Stimulated activated CD4-positive, alpha-beta T cell treated with anti-CD3 and anti-CD28 coated beads, Interleukin-1b, Interleukin-23, amount 100 ng/mL, for 48 hours (primary cell): ENCODE results near the gene UGDH.
"Not testable (repeated sequence)": the region's sequence is repeated elsewhere in the genome, so short reads cannot be mapped to it uniquely, and the experiment has no call there.

Experiments used
- DNase-seq: peaks from one replicate; pipeline ENCODE4 v3.0.0-alpha.2; 2020

Gene UGDH

GRCh38 chr4:39490322-39490721, 36.9 kb downstream of the UGDH start:
- no peak for DNase-seq

DNA sequence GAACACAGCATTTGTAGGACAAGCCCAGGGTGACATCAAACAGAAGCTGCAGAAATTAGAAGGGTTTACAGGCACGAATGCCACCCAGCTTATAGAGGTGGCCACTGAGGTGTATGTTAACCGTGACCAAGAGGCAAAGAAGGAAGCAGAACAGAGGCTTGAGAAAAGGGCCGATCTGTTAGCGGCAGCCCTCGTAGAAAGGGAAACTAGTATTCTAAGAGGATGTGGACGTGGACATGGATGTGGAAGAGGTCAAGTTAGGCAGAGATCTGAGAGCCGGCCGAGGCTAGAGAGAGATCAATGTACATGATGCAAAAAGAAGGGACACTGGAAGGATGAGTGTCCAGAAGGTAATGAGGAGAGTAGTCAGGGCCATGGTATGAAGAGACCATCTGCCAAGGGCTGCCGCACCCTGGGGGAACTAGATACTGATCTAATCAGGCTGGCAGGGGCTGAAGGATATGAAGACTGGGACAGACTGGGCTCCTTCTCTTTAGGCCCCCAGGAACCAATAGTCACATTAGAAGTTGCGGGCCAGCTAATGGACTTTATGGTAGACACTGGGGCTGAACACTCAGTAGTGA, 40.9 kb downstream of the UGDH start:
- DNase-seq: no peak

GRCh38 chr4:39484582-39485272, 42.5 kb downstream of the UGDH start:
- DNase-seq: no peak

DNA sequence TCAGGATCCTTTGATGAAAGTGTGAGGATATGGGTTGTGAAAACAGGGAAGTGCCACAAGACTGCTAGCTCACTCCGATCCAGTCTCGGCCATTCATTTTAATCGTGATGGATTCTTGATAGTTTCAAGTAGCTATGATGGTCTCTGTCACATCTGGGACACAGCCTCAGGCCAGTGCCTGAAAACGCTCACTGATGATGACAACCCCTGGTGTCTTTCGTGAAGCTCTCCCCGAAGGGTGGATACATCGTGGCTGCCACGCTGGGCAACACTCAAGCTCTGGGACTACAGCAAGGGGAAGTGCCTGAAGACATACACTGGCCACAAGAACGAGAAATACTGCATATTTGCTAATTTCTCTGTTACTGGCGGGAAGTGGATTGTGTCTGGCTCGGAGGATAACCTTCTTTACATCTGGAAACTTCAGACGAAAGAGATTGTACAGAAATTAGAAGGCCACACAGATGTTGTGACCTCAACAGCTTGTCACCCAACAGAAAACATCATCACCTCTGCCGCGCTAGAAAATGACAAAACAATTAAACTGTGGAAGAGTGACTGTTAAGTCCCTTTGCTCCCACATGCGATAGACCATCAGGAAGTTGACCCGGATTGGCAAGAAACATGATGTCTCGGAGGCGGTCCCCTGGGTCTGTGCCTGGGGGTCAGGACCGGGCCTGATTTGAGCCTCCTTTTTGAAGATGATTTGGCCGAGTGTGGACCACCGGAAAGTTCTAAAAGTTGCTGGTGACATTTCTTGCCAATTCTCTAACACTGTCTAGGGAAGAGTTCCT, 46.1 kb downstream of the UGDH start:
- no peak for DNase-seq

GRCh38 chr4:39480251-39480650, 47.0 kb downstream of the UGDH start:
- no peak for DNase-seq

DNA sequence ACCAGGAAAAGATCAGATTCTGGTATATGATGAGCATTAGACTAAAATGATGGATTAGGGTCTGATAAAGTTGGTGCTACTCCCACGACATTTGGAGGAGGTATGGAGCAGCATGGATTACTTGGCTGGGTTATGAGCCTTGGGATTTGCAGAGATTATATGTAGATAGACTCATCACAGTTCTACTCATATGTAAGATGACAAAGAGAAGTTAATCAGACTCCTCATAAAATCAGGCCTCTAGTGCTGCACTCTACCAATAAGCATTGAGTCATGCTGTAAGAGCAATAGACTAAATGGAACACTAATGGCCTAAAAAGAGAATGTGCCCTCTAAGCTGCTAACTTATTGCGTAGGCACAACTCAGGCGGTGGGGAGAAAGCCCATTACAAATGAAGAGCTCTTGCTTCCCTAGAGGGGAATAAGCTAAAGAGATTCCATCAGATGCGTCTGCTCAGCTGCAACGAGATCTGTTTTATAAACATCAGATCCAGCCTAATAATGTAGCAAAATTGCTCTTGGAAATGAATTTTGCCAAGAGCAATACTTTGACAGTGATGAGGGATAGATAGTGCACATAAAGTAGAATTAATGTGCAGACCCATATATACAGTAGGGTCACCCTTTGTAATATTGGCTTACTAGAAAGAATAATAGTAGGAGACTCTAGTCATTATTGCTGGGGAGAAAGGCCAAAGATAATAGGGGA, 50.9 kb downstream of the UGDH start:
- DNase-seq: no peak

DNA sequence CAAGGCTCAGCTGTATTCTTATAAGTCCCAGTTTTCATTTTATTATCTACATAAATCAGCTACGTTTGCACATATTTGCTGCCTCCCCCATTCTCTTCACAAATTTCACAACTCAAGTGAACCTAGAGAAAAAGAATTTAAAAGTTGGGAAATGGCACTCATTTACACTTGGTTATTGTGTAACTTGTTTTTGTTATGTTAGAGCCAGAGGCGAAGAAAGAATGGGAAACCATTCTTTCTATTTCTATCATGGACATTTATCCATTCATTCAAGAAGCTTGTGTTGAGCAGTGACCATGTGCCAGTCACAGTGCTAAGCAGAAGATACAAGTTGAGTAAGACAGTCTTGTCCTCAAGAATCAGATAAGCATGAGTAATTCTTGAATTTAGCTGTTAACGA, 54.8 kb downstream of the UGDH start:
- DNase-seq: no peak

- DNase-seq: no peak
Measured at GRCh38 chr4:39470402-39470801, 56.8 kb downstream of the UGDH start.

- DNase-seq: no peak
Measured at GRCh38 chr4:39469429-39470077, 57.7 kb downstream of the UGDH start.

GRCh38 chr4:39467464-39467863, 59.8 kb downstream of the UGDH start:
- DNase-seq: no peak

- no peak for DNase-seq
Measured at GRCh38 chr4:39466747-39467146, 60.5 kb downstream of the UGDH start.

DNA sequence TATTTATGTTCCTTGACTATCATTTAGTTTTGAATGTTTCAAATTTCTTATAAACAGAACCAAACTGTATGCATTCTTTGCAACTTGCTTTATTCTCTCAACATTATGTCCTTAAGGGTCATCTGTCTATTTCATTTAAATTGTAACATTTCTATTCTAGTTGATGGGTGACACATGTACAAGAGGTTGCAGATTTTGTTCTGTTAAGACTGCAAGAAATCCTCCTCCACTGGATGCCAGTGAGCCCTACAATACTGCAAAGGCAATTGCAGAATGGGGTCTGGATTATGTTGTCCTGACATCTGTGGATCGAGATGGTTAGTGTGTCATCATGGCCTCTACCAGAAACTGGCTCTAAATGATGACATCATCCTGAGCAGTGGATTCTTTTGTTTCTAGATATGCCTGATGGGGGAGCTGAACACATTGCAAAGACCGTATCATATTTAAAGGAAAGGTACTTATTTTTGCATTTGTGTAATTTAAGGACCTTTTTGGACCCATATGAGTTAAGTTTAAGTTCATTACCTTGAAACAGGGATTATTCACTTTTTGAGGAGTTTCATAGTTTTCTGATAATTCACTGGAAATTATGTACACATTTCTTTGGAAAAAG, 62.2 kb downstream of the UGDH start:
- no peak for DNase-seq

DNA sequence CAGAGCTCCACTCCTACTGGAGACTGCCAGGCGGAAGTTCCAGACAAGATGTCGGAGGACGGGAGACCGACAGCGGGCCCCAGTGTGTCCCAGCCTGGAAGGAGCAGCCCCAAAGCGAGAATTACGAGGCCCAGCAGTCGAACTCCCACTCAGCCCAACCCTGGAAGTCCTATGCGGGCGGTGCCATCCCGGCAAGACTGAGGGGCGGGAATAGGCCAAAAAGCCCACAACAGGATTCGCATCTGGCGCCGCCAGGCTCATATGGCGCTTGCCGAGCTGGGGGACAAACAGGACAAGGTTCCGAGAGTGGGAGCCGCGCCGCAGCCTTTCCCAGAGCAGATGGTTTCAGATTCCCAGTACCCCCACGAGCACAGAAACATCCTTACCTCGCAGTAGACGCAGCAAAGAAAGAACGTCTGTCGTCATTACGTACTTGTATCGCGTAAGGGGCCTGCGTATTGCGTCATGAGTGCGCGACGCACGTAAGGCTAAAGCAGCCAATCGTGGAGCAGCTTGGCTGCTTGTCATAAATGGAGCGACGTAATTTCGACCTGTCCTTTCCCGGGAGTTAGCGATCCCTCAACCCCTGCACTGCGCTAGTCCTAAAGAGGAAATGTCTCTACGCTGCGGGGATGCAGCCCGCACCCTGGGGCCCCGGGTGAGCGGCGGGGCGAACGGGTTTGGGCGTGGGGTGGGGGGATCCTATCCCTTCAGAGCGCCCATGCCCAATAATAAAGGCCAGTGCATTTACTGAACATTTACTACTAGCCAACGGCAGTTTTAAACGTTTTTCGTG, 68.5 kb downstream of the UGDH start, which contains the start of the genes LIAS and RPL9:
Gene LIAS, plus strand, starts transcription at position 552 of the 796 bp plus-strand sequence. Its CDS starts 62 bp downstream, at position 614.
Gene RPL9, minus strand, starts transcription at position 418 of the 796 bp plus-strand sequence. CDS start 483 bp downstream, outside the sequence.
- peak; percentile 95 for DNase-seq

DNA sequence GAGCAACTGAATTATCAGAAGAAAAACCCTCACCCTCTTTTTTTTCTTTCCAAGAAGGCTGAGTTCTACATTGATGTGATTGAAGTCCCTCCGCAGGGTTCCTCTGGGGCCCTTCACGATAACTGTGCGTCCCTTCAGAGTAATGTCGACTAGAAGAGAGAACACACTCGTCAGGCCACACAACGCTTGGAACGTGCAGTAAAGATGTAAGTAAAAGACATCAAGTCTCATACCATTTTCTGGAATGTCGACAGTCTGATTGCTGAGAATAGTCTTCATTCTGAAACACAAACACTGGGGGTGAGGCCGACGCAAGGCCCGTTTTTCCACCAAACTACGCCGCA, 69.1 kb downstream of the UGDH start:
- not testable (repeated sequence) for DNase-seq

DNA sequence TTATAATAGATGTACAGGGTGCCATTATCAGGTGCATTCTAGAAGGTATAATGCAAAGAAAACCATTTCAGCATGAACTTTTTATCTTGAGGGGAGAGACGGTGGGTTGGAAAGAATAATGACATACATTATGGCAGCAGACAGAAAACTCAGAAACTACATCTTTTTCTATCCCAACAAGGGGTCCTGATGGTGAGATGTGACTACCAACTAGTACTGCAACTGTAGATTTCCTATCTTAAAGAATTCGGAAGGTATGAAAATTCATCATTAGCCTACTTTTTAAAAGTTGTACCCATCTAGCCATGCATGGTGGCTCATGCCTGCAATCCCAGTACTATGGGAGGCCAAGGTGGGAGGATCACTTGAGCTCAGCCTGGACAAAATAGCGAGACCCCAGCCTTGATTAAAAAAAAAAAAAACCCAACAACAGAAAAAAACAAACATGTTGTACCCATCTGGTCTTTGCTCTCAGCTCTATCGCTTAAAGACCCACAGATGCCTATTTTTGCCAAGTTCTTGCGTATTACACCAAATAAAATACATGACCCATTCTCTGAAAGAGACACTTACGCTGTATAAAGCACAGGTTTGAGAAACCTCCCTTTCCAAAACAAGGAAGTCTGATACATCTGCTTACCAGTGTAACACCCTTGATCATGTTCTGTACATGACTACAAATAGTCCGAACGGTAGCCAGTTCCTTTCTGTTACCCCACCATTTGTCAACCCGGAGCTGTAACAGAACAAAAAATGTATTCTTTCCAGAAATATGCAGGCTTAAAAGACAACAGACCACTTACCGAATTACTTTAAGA, 70.1 kb downstream of the UGDH start:
- DNase-seq: no peak

GRCh38 chr4:39455486-39455885, 71.8 kb downstream of the UGDH start:
- DNase-seq: no peak

GRCh38 chr4:39453738-39454137, 73.5 kb downstream of the UGDH start:
- DNase-seq: no peak

DNA sequence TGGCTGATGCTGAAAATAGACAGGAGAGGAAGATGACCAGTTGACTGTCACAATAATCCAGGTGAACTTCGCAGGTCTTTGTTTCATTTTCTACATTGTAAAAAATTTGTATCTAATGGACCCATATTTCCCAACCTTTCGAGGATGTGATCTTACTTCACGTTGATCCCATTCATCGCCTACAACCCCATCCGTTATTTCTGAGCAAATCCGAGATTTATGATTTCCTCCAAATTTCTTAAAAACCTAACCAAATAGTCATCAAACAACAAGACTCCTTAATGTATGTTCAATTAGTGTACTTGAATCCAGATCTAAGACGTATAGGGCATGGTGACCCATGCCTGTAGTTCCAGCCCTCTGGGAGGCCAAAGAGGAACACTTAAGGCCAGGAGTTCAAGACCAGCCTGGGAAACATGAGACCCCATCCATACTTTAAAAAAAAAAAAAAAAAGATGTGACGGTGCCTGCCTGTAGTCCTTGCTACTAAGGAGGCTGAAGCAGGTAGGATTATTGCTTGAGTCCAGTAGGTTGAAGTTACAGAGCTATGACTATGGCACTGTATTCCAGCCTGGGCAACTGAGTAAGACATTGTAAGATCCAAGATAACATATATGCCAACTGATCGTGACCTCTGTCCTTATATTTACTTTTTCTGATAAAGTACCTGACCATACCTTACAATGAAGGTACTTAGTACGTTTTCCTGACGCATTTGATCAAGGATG, 74.2 kb downstream of the UGDH start:
- no peak for DNase-seq

DNA sequence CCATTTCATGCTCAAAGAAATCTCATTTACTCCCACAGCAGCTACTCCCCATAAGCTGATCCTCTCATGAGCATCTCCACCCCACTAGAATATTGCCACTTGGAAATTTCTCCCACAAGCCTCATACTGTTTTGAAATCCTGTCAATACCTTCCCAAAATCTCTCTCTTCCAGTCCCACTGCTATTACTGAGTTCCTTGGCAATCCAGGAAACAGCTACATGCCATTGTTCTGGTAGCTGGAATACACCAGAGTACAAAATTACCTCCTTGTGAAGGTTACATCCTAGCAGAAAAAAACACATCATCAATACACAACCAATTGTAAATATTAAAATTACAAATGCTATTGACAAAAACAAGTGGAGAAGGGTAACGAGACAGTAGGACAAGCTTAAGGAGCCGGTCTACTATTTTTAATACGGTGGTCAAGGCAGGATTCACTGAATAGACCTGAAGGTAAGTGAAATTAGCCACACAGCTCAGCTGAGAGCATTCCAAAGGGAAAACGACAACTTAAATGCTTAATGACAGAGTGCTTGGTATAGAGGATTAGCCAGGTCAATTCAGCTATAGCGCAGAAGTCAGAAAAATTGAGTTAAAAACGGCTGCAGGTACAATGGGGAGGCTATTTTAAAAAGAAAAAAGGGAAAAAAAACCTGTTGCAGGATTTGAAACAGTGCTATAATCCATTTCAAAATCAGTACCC, 74.9 kb downstream of the UGDH start:
- no peak for DNase-seq
